NCI-H2196 (cell line): ENCODE measurements around the gene TTBK1.

Experiments used
- DNase-seq: peaks from one replicate; lab custom pipeline; 2025; ENCODE audit not compliant: unreplicated experiment; lab: John Stamatoyannopoulos, UW

TTBK1 gene

DNA sequence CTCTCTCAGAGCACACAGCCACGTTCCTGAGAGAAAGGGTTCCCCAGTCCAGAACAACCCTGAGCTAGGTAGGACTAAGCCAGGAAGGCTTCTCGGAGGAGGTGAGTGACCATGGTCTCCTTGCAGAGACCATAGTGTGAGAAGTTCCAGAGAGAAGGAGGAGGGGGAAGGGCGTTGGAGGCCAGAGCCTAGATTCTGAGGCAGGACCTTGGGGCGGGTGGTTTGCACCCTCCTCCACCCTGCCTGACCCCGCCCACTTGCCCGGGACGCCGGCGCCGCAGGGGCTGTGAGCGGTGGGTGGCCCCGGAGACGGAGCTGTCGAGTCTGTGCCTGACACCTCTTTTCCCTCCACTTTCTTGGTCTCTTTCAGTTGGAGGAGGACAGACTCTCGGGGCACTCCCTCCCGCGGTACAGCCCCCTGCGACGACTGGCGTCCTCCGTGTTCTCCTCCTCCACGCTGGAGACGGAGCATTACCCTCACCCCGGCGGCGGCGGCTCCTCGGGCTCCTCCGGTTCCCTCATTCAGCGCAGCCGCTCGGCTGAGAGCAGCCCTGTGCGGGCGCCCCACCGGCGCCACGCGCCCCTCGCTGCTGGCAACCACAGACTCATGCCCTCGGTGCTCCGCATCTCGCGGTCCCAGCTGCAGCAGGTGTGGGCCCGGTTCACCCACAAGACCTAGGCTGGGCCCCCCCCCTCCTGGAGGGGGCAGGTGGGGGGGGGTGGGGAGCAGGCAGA is 26.2 kb downstream of the TTBK1 start:
- DNase-seq, result no peak

DNA sequence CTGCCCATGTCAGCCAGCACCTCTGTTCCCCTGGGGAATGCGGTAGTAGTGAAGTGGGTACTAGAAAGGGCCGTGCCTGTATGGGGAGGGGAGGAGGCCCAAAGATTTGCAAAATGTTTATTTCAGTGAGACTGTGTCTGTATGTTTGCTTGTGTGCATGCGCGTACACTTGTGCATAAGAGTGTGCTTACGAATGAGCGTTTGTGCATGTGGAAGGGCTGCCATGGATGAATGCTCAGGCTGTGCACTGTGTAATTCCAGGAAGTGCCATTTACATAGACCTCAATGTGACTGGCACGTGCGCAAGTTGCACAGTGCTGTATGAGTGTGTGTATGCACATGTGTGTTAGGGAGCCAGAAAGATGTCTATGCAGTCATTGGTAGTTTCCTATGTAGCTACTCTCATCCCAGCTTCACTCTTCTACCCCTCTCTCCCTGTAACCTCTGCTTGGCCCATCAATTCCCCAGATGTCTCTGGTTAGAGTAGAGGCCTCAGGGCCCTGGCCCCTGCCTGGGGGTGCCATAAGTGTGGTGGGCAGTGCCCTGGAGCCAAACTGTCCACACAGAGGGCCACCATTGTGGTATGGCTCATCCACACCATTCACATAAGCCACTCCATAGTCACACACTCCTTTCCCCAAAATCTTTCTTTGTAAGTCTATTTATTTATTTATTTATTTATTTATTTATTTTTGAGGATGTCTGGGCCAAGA is 28.0 kb downstream of the TTBK1 start:
- DNase-seq, result no peak

DNA sequence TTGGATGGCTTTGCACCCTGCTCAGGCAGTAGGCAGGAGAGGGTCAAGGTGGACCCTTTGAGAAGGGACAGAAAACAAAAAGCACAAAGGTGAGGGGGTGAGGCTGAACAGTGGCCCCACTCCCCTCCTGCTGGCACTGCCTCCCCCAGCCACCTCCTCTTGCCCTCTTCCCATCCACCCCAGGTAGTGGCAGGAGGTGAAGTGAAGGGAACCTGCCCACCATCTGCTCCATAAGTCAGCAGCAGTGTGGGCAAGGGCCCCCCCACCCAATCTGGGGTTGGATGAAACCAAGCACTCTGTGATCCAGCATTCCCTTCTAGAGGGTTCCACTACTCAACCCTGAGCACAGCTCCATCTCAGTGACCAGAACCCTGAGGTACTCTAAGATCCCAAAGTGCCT is 28.7 kb downstream of the TTBK1 start:
- no peak for DNase-seq

DNA sequence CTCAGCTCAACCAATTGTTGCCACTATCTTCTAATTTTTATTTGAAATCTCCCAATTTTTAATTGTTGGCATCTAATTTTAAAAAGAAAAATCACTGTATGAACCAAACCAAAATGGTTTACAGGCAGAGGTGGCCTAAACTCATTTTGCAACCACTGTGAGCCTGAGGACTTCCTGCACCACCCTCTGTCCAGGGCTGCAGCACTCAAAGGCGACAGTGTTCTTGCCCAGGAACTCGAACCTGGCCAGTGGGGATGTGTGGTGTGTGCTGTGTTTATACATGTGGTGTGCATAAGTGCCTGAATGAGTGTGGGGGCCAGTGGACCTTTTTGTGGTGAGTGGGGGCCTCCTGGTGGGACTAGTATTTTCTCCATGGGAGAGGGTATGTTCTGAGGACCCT is 30.4 kb downstream of the TTBK1 start:
- no peak for DNase-seq

DNA sequence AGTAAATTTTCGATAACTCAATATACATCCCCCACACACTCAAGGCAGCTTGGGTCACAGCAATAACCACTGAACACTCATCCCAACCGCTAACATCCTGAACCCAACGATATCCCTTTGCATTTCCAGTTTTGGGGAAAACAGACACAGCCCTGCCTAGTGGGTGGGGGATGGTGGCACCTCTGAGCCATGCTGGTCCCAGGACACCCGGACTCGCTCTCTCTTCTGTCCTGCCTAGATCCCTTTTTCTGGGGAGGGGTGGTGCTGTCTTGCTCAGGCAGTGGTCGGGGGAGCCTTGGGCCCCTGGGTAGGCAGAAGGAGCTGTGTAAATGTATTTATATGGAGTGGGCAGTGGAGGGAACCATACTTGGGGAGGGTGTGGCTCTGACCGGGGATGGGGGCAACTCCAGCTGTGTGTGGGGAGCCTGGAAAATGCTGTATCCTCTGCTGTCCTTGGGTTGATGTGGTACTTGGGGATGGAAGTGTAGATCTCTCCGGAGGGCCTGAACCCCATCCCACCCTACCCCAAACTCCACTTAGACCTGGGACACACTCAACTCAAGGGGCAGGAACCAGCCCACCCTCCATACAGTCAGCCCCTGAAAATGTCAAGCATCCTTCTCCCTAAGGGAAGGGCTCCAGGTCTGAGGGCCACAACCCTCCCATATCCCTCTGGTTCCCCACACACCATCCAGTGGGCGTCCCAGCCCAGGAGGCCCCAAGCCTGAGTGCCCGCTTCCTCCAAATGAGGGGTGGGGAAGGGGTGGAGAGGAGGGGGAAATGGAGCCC is 31.0 kb downstream of the TTBK1 start:
- no peak for DNase-seq

DNA sequence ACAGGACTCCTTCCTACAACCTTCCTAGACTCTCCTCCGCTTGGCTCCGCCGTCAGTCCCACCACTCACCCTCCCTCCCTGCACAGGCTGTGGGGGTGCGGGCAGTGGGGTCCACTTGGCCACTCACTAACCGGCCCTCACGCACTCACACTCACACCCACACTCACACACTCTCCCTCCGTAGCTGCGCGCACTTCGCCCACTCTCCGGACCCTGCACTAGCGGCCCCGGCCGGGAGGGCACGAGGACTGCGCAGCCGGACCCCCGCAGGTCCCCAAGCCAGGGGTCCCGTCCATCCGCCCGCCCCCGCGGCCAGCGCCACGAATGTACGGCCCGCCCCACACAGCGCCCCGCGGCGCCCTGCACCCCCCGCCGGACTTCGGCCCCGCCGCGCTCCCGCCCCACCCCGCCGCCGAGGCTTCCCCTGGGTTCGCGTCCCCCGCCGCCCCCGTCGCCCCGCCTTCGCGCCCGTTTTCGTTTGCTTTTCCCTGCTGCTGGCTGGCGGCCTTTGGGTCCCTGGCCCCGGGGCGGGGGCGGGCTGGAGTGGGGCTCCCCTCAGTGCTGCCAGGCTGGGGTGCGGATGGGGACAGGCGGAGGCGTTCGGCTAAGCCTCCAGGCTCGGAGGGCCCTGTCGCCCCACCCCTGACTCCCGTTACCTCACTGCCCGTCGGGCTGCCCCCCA is 31.8 kb downstream of the TTBK1 start:
- DNase-seq, result no peak

DNA sequence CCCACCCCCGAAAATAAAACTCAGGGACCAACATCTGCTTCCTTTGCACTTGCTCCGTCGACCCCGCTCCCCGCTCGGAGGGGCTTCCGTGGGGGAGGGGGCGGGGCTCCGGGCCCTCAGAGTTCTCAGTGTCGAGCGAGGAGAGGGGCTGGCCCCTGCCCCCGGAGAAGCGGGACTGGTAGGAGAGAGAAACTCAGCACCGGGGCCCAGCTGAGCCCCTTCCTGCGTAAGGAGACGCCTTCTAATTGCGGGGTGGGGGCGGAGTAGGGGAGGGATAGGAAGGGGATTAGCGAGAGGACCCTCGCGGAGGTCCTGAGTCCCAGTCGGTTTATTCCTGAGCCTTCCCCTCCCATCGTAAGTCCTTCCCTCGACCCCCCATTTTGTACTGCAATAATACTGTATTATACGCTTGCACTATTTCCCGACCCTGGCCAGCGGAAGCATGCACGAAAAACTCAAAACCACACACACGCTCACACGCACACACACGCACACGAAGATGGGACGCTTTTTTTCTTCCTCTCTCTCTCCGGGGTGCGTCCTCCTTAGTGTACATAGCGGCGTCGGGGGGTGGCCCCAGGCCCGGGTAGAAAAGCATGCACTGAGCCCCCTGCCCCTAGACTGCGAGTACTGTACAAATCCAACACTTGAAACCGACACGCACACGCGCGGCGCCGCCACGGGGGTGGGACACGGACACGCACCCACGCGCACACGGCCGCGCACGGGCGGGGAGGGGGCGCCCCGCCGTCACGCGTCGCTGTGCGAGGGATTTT is 32.7 kb downstream of the TTBK1 start:
- no peak for DNase-seq

DNA sequence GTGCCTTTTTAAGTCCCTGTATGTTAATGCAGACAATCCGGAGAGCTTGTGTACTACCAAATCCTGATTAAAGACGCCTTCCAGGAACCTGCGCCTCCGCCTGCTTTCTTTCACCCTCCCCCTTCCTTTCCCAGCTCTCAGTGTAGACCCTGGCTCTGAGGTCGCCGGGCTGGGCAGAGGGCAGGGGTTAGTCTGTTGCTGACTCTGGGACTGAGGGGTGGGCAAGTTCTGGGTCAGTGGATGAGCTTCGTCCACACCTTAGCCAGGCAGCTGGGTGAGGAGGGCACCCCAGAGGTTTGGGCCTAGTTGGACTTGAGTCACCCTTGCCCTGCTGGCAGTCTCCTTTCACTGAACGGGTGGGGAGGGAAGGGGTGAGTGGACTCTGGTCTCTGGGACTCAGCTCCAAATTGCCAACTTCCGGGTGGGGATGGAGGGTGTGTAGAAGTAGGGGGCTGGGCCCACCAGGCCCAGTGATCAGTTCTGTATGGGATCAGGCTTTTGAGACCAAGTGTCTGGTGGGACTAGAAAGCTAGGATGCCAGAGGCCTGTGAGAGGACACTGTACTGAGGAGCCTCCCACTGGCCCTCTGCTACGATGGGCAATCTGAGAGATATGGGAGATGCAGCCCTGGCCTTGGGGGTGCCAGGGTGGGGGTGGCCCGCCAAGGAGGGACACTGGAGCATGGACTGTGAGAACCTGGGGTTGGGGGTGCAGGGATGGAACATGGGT is 33.5 kb downstream of the TTBK1 start:
- no peak for DNase-seq

DNA sequence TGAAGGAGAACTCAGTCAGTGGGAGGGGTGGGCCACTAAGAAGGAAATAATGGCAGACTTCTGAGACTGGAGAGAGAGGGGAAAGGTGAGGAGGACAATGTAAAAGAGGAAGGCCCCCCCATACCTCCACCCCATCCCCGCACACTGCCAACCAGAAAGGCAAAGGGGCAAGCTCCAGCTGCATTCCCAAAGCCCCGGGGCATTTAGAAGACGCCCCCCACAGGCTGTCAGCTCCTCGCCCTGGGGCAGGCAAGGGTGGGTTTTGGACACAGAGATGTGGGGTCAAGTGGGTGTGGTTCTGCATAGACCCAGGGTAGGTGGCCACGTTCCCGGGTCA is 34.0 kb downstream of the TTBK1 start:
- DNase-seq, result no peak

DNA sequence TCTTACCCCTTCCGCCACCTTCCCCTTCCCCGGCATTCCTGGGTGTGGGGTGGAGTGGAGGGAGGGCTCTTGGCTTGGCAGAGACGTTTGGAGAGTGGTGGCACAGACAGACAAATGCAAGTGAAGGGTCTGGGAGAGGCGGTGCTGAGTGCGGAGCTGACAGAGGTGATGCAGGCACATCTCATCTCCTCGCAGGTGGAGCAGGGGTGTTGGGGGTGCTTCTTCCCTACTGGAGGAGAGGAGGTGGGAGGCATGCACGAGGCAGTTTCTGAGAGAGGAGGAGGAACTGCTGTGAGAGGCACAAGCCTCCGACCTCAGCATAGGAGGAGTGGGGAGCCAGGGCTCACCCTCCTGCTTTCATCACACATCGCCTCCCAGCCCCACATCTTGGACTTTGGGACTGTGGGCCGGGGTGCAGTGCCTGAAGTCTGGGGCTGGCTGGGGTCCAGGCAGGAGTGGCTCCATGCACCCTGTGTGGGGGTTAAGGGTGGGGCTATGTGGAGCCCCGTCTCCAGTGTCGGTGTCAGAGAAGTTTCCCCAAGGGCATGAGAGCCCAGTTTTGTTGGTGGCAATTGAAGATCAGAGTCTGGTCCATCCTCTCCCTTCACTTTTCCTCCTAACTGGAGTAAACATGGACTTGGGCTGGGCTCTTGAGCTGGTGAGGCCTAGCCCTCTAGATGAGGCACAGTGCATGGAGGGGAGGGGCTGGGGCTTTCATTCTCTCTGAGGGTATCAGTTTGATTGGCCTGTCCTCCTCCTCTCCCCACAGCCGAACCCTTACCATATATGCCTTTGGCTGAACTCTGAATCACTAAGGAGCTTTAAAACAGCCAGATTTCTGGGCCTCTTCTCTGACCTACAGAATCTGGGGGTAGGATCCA is 34.6 kb downstream of the TTBK1 start:
- no peak for DNase-seq

DNA sequence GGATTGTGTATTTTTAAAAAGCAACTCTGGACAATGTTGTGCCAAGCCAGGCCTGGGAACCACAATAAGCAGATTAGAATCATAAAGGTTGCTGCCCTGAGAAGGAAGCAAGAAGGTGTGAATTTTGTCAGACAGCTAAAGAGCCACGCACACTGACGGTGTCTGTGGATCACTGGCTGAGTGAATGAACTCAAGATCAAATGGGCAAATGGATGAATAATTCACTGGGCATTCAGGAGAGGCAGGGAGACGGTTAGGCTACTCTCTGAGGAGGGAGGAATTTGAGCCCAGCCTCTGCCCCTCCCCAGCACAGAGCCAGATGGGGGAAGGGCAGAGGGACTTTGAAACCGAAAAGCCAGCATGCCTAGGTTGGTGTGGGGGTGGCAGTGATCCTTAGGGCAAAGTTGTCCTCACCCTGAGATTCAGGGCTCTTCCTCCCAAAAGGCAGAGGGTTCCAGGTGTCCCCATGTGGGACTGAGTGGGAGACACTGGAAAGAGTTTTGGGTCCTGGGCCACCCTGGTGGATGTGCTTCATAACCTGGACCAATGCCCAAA is 35.3 kb downstream of the TTBK1 start:
- DNase-seq, result no peak

DNA sequence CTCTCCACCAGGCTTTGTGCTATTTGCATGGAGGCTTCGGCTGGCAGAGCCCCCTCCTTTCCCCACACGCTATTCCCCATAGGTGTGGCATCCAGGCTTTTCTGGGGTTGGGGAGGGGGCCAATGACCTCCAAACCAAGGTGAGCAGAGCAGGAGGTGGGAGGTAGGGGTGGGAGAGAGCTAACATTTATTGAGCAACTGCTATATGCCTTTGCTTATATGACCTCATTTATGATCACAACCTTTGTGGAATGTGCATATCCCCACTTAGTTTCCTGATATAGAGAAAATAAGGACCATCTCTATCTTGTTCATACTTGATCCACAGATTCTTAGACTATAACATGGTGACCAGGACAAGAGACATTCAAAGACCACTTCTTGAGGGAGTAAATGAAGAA is 37.0 kb downstream of the TTBK1 start:
- DNase-seq, result no peak

DNA sequence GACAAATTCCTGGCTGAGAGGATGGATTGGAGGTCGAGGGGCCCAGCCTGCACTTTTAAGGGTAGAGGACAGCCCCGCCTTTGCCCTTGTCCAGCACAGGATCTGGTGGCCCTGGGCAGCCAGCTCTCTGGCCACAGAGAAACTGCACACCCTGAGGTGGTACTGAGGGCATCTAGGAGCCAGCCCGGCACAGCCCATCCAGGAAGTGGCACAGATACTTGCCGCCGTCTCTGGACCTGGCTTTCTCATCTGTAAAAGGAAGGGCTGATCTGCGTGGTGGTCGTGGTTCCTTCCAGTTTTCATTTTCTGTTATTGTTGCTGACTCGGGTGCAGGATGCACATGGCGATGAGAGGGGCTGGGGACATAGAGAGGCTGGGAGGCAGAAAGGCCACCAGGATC is 38.8 kb downstream of the TTBK1 start:
- no peak for DNase-seq

DNA sequence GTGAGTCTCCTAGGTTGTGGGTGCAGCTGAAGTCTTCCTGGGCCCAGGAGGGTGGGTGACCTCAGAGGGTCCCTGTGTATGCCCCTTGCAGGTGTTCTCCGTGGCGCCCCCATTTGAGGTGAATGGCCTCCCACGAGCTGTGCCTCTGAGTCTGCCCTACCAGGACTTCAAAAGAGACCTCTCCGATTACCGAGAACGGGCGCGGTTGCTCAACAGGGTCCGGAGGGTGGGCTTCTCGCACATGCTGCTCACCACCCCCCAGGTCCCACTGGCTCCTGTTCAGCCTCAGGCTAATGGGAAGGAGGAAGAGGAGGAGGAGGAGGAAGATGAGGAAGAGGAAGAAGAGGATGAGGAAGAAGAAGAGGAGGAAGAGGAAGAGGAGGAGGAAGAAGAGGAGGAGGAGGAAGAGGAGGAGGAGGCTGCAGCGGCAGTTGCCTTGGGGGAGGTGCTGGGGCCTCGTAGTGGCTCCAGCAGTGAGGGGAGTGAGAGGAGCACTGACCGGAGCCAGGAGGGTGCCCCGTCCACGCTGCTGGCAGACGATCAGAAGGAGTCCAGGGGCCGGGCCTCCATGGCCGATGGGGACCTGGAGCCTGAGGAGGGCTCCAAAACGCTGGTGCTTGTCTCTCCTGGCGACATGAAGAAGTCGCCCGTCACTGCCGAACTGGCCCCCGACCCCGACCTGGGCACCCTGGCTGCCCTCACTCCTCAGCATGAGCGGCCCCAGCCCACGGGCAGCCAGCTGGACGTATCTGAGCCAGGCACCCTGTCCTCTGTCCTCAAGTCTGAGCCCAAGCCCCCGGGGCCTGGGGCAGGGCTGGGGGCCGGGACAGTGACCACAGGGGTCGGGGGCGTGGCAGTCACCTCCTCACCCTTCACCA is 39.6 kb downstream of the TTBK1 start:
- DNase-seq, result no peak

DNA sequence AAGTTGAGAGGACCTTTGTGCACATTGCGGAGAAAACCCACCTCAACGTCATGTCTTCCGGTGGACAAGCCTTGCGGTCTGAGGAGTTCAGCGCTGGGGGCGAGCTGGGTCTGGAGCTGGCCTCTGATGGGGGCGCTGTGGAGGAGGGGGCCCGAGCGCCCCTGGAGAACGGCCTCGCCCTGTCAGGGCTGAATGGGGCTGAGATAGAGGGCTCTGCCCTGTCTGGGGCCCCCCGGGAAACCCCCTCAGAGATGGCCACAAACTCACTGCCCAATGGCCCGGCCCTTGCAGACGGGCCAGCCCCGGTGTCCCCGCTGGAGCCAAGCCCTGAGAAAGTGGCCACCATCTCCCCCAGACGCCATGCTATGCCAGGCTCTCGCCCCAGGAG is 40.2 kb downstream of the TTBK1 start:
- DNase-seq, result no peak

DNA sequence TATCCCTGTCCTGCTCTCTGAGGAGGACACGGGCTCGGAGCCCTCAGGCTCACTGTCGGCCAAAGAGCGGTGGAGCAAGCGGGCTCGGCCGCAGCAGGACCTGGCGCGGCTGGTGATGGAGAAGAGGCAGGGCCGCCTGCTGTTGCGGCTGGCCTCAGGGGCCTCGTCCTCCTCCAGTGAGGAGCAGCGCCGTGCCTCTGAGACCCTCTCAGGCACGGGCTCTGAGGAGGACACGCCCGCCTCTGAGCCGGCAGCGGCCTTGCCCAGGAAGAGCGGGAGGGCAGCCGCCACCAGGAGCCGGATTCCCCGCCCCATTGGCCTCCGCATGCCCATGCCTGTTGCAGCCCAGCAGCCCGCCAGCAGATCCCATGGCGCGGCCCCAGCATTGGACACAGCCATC is 40.6 kb downstream of the TTBK1 start:
- DNase-seq, result no peak

DNA sequence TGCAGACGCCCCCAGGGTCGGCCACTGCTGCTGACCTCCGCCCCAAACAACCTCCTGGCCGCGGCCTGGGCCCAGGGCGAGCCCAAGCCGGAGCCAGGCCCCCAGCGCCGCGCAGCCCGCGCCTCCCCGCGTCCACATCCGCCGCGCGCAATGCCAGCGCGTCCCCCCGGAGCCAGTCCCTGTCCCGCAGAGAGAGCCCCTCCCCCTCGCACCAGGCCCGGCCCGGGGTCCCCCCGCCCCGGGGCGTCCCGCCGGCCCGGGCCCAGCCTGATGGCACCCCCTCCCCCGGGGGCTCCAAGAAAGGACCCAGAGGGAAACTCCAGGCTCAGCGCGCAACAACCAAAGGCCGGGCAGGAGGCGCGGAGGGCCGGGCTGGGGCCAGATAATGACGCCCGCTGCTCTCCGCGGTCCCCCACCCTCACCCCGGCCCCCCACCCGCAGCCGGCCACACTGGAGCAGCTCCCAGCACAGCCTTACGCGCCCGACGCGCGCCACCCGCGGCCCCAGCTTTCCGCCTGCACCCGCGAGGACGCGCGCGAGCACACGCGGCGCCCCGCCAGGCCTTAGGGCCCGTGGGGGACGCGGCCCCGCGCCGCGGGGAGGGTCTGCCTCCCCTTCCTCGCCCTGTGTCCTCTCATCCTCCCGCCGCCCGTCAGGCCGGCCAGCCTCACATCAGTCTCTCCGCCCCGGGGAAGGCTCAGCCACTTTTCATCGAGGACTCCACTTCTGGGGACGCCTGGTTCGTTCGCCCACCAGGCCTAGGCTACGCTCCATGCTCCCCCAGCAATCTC is 41.9 kb downstream of the TTBK1 start:
- no peak for DNase-seq
